ENCODE measurements around the gene PTPN14. TPM values are rescaled to one million over a fixed set of nuclear protein-coding genes. Genes with fewer than 3 reads are reported as not detected.

PTPN14 gene
- total RNA-seq, 1 donor from 2014 or later: 136 TPM

DNA sequence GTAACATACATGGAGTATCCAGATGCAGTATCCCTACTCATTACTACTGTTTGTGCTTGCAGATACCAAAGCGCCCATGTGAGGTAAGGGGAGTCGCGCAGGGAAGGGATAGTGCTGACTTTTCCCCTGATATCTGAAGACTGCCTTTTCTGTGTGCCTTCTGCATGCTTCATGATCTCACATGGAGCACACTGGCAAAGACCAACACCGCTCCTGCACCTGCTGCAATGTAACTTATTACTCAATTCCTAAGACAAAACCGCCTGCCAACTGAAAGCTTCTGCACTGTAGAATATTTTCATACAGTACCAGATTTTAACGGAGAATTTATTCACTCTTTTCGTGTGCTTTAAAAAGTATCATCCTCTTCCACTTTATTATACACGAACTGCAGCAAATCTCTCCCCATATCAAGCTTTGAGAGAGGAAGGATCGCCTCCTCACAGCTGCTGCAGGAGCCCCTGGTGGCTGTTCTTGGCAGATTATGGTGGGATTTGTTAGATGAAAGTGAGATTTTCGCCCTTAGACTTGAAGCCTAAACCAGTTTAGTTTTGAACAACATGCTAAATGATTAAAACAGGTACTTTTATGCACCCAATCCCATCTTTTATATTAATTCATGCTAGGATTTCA is 99.1 kb downstream of the PTPN14 start:
- DNase-seq (ENCODE audit: low spot score): no peak
- H3K4me3 Mint-ChIP-seq (ENCODE audit: unreplicated experiment): no peak overlapping the region
- H3K27me3 Mint-ChIP-seq (ENCODE audit: low read depth): no peaks in the 10 kb centered on the region
- no peak overlapping the region for H3K27ac Mint-ChIP-seq (ENCODE audit: unreplicated experiment)
- H3K4me1 Mint-ChIP-seq (ENCODE audit: low read depth): peaks cover 72% of the 10 kb centered on the region
- peaks cover 9% of the 10 kb centered on the region for H3K36me3 Mint-ChIP-seq (ENCODE audit: low read depth)
- peaks cover 3% of the 10 kb centered on the region for H3K9me3 Mint-ChIP-seq (ENCODE audit: low read depth)
- TF ChIP-seq, protein P1, sequence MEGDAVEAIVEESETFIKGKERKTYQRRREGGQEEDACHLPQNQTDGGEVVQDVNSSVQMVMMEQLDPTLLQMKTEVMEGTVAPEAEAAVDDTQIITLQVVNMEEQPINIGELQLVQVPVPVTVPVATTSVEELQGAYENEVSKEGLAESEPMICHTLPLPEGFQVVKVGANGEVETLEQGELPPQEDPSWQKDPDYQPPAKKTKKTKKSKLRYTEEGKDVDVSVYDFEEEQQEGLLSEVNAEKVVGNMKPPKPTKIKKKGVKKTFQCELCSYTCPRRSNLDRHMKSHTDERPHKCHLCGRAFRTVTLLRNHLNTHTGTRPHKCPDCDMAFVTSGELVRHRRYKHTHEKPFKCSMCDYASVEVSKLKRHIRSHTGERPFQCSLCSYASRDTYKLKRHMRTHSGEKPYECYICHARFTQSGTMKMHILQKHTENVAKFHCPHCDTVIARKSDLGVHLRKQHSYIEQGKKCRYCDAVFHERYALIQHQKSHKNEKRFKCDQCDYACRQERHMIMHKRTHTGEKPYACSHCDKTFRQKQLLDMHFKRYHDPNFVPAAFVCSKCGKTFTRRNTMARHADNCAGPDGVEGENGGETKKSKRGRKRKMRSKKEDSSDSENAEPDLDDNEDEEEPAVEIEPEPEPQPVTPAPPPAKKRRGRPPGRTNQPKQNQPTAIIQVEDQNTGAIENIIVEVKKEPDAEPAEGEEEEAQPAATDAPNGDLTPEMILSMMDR (IDR thresholded peaks at IDR 0.05): peak; percentile 42

DNA sequence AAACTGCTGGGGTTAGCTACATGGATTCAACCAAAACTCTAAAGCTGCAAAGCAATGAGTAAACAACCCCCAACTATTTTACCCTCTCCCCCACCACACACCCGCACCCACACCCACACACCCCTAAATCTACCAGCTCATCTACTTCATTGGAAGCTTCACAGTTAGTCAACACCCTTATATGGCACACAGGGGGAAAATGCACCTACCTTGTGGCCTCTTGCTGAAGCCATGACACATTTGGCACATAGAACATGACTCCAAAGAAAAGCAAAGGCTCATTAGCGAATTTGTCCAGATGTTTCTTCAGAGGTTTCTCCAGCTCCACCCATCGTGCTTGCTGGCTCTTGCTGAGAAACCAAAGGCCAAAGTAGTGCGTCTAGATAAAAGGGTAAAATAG is 99.8 kb downstream of the PTPN14 start:
- Mint-ChIP-seq H3K4me1 (ENCODE audit: low read depth) (peaks cover 74% of the 10 kb centered on the region), H3K4me3 (ENCODE audit: unreplicated experiment) (no peak overlapping the region), H3K9me3 (ENCODE audit: low read depth) (peaks cover 3% of the 10 kb centered on the region), H3K36me3 (ENCODE audit: low read depth) (peaks cover 9% of the 10 kb centered on the region), H3K27ac (ENCODE audit: unreplicated experiment) (no peak overlapping the region), H3K27me3 (ENCODE audit: low read depth) (no peaks in the 10 kb centered on the region)
- TF ChIP-seq, protein P1 (IDR thresholded peaks at IDR 0.05): no peak
- no peak for DNase-seq (ENCODE audit: low spot score)

DNA sequence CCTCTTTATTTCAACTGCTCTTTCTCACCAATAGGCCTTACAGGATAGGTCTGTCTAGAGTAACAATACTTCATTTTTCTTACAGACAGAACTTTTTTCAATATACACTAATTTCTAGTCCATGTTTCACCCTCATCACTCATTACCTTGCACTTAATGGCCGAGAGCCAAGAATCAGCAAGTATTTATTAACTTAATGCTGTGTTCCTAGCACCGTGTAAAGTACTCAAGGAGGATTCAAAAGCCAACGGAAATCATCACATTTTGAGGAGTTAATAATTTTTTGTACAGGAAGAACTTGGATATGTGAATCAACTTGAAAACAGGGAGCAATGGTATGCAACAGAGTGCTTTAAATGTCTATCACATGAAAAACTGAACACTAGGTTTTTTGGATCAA is 102.0 kb downstream of the PTPN14 start:
- Mint-ChIP-seq H3K4me3 (ENCODE audit: unreplicated experiment) (no peak overlapping the region), H3K36me3 (ENCODE audit: low read depth) (peaks cover 9% of the 10 kb centered on the region), H3K27me3 (ENCODE audit: low read depth) (no peaks in the 10 kb centered on the region), H3K4me1 (ENCODE audit: low read depth) (peaks cover 74% of the 10 kb centered on the region), H3K27ac (ENCODE audit: unreplicated experiment) (peak overlapping the region; percentile 70), H3K9me3 (ENCODE audit: low read depth) (peaks cover 3% of the 10 kb centered on the region)
- no peak for DNase-seq (ENCODE audit: low spot score)
- TF ChIP-seq, protein P1 (IDR thresholded peaks at IDR 0.05): no peak

DNA sequence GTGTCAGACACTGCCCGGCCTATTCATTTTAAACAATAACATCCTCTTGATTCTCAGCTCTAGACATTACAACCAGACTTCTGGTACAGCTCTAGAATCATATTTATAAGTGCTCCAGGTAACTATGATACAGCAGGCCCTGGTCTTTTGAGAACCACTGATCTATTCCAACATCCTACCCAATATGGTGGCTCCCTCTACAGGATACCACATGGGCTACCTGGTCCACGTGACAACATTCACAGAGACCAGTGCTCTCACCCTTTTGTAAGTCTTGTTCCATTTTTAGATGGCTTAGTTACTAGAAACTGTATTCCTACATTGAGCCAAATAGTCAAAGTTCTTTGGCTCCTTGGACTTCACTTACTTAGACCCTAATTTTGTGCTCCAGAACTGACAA is 102.9 kb downstream of the PTPN14 start:
- peaks cover 78% of the 10 kb centered on the region for H3K4me1 Mint-ChIP-seq (ENCODE audit: low read depth)
- peaks cover 3% of the 10 kb centered on the region for H3K9me3 Mint-ChIP-seq (ENCODE audit: low read depth)
- TF ChIP-seq, protein P1 (IDR thresholded peaks at IDR 0.05): peak; percentile 15
- no peak overlapping the region for H3K4me3 Mint-ChIP-seq (ENCODE audit: unreplicated experiment)
- H3K36me3 Mint-ChIP-seq (ENCODE audit: low read depth): peaks cover 9% of the 10 kb centered on the region
- H3K27me3 Mint-ChIP-seq (ENCODE audit: low read depth): no peaks in the 10 kb centered on the region
- H3K27ac Mint-ChIP-seq (ENCODE audit: unreplicated experiment): peak overlapping the region; percentile 92
- no peak for DNase-seq (ENCODE audit: low spot score)

DNA sequence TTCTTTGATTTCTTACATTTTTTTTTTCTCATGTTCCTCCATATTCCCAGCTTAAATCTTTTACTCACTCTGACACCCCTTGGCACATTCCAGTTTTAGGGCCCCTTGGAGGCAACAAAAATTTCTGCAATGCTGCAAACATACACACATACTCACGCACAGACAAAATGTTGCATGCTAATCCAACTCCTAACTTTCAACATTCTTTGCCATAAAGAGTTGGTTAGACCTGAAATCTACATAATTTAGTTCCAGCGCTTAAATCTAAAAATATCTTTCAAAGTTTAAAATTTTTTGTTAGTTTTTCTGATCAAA is 103.9 kb downstream of the PTPN14 start:
- peaks cover 9% of the 10 kb centered on the region for H3K36me3 Mint-ChIP-seq (ENCODE audit: low read depth)
- H3K27me3 Mint-ChIP-seq (ENCODE audit: low read depth): no peaks in the 10 kb centered on the region
- no peak for DNase-seq (ENCODE audit: low spot score)
- peaks cover 3% of the 10 kb centered on the region for H3K9me3 Mint-ChIP-seq (ENCODE audit: low read depth)
- H3K27ac Mint-ChIP-seq (ENCODE audit: unreplicated experiment): peak overlapping the region; percentile 92
- TF ChIP-seq, protein P1 (IDR thresholded peaks at IDR 0.05): no peak
- peak overlapping the region; percentile 49 for H3K4me3 Mint-ChIP-seq (ENCODE audit: unreplicated experiment)
- H3K4me1 Mint-ChIP-seq (ENCODE audit: low read depth): peaks cover 78% of the 10 kb centered on the region
